HG03196 (cell line): Measurements from ENCODE around the gene GORASP2.

Source experiments
- ATAC-seq: cut with Tn5 transposase; IDR thresholded peaks from one replicate; pipeline ENCODE4 v1.9.1; 2021; ENCODE audit not compliant: unreplicated experiment

Gene GORASP2

GRCh38 chr2:170963386-170963785 lies 34.3 kb downstream of the GORASP2 start:
- ATAC-seq, result no peak

DNA sequence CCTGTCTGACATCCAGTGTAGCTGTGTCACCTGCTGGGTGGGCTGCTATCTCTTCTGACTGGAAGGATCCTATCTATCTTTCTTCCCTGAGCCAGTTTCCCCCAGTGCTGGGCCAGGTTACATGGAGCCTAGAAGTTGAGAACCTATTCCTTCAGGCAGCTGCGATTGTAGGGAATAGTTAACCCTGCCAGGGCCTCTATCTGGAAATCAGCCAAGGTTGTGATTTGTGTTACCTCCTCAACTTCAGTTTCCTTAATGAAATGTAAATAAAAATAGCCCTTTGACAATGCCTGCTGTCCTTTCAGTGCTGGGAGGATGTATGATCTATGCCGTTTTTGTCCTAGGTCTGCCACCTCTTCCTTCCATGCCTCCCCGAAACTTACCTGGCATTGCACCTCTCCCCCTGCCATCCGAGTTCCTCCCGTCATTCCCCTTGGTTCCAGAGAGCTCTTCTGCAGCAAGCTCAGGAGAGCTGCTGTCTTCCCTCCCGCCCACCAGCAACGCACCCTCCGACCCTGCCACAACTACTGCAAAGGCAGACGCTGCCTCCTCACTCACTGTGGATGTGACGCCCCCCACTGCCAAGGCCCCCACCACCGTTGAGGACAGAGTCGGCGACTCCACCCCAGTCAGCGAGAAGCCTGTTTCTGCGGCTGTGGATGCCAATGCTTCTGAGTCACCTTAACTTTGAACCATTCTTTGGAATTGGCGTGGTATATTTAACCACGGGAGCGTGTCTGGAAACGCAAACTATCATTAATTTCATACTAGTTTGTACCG lies 36.6 kb downstream of the GORASP2 start:
- ATAC-seq, result no peak

DNA sequence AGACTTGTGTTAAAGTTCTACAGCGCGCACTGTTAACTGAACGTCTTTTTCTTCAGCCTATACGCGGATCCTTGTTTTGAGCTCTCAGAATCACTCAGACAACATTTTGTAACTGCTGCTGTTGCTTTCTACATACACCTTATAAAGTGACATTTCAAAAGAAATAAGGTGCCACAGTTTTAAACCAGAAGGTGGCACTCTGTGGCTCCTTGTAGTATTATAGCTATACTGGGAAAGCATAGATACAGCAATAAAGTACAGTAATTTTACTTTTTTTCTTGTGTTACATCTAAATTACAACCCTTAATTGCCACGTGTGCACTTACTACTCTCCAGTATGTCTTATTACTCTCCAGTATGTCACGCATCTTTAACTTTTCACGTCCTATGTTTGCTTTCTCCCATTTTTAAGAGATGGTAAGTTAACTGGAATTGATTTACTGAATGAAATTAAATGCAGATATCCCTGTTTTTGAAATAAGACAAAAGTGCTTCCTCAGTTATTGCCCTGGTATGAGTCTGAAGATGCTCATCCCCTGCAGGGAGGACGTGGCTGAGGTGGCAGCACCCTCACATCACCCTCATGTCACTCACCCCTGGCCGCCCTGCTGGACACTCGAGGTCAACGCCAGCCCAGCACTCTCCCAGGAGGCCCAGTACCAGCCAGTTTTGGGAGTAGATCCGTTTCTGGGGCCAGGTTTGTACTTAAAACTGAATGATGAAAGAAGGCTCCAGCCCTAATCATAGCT lies 37.8 kb downstream of the GORASP2 start:
- ATAC-seq, result no peak

- ATAC-seq, result no peak
Observed at GRCh38 chr2:170967553-170967952, 38.5 kb downstream of the GORASP2 start.

DNA sequence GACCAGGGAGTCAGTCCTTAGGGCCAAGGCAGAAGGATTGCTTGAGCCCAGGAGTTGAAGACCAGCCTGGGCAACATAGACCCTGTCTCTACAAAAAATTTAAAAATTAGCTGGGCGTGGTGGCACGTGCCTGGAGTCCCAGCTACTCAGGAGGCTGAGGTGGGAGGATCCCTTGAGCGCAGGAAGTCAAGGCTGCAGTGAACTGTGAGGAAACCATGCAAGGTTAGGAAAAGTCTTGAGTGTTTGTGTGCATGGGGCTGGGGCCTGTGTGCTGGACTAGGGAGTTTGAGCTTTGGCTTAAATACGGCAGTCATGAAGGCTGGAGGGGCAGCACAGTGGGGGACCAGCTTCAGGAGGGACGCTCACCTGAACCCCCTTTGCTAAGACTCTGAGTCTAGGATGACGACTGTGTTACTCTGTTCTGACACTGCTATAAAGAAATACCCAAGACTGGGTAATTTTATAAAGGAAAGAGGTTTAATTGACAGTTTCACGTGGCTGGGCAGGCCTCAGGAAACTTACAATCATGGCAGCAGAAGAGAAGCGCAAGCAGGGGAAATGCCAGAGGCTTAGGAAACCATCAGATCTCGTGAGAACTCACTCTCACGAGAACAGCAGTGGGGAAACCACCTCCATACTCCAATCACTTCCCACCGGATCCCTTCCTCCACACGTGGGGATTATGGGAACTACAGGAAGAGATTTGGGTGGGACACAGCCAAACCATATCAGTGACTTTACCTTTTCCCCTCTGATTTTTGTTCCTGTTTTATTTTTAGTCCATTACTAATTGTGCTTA lies 39.4 kb downstream of the GORASP2 start:
- ATAC-seq, result no peak

DNA sequence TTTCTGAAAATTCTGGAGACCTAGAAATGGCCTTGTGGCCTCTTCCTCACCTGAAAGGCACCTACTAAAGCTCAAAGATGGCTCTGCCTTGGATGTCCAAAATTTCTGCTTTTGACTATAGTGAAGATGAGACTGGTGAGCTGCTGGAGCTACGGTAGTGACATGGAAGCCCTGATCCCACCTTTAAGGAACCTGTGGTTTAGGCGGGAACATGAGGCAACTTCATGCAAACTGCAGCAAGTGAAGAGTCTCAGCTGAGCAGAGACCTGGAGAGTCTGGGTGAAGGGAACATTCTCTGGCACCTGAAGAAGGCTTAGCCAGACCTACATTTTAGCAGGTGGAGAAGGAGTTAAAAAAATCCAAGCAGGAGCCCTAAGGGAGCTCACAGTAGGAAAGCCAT lies 40.0 kb downstream of the GORASP2 start:
- ATAC-seq, result no peak

DNA sequence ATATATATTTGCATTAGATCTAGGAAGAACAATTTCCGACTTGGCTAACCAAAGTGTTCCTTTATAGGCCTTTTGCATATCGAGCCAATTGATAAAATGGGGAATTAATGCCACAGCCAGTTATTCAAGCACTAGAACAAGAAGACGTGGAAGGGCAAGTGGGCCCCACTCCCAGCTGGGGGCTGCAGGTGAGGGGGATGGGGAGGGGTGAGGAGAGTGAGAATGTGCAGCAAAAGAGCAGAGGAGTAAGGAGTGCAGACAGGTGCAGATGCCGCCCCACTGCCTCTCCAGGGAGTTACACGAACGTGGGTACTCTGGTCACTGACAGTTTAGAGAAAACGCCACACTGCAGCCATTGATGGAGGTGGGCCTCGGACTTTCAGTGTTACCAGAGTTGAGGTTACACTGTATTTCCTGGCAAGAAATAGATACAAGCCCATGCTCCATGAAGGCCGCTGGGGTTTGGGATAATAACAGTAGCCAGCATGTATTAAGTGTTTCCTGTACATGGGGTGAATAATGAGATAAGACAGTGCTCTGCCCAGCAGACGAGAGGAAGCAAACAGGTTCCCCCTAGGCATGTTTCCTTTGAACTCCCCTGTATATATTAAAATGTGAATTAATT lies 40.9 kb downstream of the GORASP2 start:
- no peak for ATAC-seq

GRCh38 chr2:170971071-170971470 lies 42.0 kb downstream of the GORASP2 start:
- no peak for ATAC-seq

DNA sequence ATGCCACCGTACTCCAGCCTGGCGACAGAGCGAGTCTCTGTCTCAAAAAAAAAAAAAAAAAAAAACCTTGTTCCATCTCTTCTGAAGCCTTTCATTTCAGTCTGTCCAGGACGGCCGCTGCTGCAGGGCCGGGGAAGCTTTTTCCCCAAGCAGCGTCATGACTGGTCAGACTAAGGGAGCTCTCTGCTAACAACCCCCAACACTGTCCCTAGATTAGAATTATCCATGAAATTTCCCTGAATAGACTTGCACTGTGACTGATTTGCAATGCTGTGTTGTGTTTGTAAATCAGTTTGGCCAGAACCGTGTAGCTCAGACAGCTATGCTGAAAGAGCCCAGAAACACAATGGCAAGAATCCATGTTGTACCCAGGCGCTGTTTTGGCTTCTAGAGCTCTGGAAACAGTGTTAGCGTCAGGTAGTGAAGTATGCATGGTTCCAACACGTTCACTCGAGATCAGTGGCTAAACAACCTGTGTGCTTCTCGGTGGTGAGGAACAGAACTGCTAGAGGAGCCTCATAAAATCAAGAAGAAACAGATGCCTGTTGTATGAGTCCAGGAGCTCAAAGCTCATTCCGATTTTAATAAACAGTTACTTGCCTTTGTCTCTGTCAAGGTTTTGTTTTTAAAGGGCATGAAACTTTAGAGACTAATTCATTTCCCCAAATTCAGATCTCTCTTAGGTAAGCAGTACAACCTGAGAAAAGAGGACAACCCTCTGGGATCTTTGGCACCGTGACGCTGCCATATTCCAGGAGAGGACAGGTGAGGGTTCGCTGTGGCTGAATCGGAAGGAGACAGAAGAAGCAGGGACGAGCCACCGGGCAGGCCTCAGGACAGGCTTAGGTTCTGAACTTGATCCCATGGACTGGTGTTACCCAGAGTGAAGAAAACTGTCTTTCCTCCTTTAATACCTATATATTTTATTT lies 43.5 kb downstream of the GORASP2 start:
- no peak for ATAC-seq

DNA sequence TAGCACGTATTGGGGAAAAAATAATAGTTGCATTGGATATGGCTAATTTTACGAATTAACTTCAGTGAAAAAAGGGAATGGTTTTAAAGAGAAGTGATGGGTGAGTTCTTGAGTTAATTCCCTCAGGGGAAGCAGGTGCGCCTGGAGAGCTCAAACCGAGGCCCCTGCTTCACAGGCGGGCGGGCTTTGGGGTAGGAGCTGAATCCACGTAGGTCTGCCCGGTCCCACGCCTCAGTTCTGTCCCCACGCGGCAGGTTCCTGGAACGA lies 44.1 kb downstream of the GORASP2 start:
- ATAC-seq, result no peak

GRCh38 chr2:170973492-170974303 lies 44.6 kb downstream of the GORASP2 start:
- peak; percentile 97 for ATAC-seq

DNA sequence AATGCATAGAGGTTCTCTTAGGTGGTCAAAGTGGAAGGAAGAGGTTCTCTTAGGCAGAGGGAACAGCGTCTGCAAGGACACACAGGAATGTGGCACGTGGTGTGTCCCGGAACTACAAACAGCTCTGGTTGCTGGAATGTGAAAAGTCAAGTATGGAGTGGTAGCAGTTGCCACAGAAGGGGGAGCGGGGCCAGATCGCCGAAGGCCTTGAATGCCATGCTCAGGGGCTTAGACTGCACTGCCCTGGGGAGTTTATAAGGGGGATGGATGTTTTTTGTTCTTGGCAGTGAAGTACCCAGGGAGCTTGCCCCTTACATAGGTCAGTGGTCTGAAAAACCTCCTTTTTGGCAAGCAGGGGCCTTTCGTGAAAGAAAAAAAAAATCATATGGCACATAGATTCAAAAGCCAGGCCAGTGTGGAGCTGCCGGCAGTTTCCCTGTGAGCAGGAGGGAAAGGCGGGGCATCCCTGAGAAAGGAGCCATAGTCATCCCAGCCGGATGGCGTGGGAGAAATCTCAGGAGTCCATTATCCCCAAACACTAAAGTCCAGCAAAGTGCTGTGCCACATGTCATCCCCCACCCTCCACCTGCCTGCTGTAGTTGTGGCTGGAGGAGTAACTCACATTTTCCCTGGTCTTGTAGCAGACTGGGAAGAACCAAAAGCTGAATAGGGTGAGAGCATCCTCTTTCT lies 45.4 kb downstream of the GORASP2 start:
- ATAC-seq, result no peak

- no peak for ATAC-seq
Observed at GRCh38 chr2:170975127-170975942, 46.3 kb downstream of the GORASP2 start.

GRCh38 chr2:170975943-170976270 lies 46.9 kb downstream of the GORASP2 start:
- no peak for ATAC-seq

DNA sequence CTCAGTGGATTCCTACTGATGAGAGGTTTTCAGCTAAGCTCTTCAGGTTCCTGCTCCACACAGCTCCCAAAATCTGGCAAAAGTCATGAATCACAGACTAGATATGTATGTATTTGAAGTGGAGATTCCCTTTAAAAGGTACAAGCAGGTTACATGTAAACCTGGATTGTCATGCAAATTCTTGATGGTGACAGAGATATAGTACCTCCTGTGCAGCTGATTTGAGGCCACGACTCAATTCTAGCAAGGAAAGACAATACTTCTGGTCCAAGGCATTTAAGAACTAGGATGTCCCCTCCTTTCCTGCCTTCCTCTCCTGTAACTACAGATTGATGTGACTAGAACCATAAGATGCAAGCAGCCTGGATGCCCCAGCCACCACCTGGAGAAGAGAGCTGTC lies 55.0 kb downstream of the GORASP2 start:
- no peak for ATAC-seq

DNA sequence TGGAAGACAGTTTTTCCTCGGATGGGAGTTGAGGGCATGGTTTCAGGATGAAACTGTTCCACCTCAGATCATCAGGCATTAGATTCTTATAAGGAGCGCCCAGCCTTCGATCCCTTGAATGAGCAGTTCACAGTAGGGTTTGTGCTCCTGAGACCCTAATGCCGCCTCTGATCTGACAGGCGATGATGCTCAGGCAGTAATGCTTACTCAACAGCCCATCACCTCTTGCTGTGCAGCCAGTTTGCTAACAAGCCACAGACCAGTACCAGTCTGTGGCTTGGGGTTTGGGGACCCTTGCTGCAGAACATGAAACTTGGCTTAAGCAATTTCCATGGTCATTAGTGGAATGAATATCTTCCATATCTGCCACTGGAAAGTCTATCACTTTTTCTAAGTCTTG lies 56.4 kb downstream of the GORASP2 start:
- no peak for ATAC-seq

GRCh38 chr2:170986566-170987258 lies 57.7 kb downstream of the GORASP2 start:
- no peak for ATAC-seq
